HCT116 (cell line): ENCODE measurements around the gene SLAMF1. TPM values are rescaled to one million over a fixed set of nuclear protein-coding genes. Genes with fewer than 3 reads are reported as not detected.

Experiments
- ATAC-seq: fragments of 200-7000 bp; cut with Tn5 transposase; 2 replicates; pipeline ENCODE4 v1.9.1; 2020; ENCODE audit warnings: mild to moderate bottlenecking, moderate library complexity
- BruUV-seq: library from RNA; stranded (reverse); fragments of 400-500 nt; replicated peaks from 2 replicates; lab custom pipeline; 2021; lab: Mats Ljungman, UMichigan
- CTCF ChIA-PET: fragments of 300-600 bp; sonication (Branson Sonifier 250); formaldehyde crosslinking; loops from one replicate; lab custom pipeline; 2021; ENCODE audit warnings: antibody characterized with exemption; lab: Charles Lee
- POLR2A ChIA-PET: fragments of 300-600, 350-600 bp; sonication (Branson Sonifier 250); formaldehyde crosslinking; loops from one replicate; lab custom pipeline; 2021; ENCODE audit warnings: antibody characterized with exemption; lab: Charles Lee
- RAD21 ChIA-PET, 2 experiments: fragments of 300-600 bp; sonication (Branson Sonifier 250); formaldehyde crosslinking; loops; one replicate each; lab custom pipeline; 2023; ENCODE audit warnings: low total read pairs in 2 of 2; ENCODE audit not compliant: uncharacterized antibody in 2 of 2, unreplicated experiment in 2 of 2, low non-redundant PET in 1 of 2; lab: Charles Lee
- DNase-seq: peaks from one replicate; pipeline ENCODE4 v3.0.0-alpha.2; 2010; ENCODE audit warnings: low read depth, low spot score
- H2AFZ ChIP-seq: fragments of 200-600 bp; shearing (Covaris generic), sonication (generic); 2 replicates; pipeline ENCODE4 v1.6.1; 2017; ENCODE audit warnings: low read depth, mixed run types, mixed read lengths, antibody characterized with exemption, low read length; ENCODE audit not compliant: poor library complexity, severe bottlenecking
- H3K27ac ChIP-seq: 2 replicates; pipeline ENCODE4 v1.5.1; 2012; ENCODE audit warnings: low read depth, low read length
- H3K27me3 ChIP-seq: fragments of 200-600 bp; sonication (generic); 2 replicates; pipeline ENCODE4 v1.6.1; 2016; ENCODE audit warnings: mixed run types, low read length, mixed read lengths; ENCODE audit not compliant: insufficient read depth
- H3K36me3 ChIP-seq, 2 experiments: fragments of 200-500 bp in 1 of 2; fragments of 200-600 bp in 1 of 2; sonication (Bioruptor generic) in 1 of 2; sonication (generic) in 1 of 2; 2 replicates each; pipeline versions ENCODE4 v1.5.1 to v1.6.1; 2014 to 2016; ENCODE audit warnings: low read length in 2 of 2, inconsistent platforms in 1 of 2, mixed read lengths in 1 of 2, mixed run types in 1 of 2; ENCODE audit not compliant: insufficient read depth in 2 of 2, control insufficient read depth in 1 of 2
- H3K4me1 ChIP-seq, 2 experiments: fragments of 200-600 bp in 1 of 2; sonication (generic) in 1 of 2; 2 replicates each; pipeline versions ENCODE4 v1.5.1 to v1.6.1; 2012 to 2017; ENCODE audit warnings: low read length in 2 of 2, inconsistent platforms in 1 of 2, mild to moderate bottlenecking in 1 of 2, mixed read lengths in 1 of 2, mixed run types in 1 of 2, moderate library complexity in 1 of 2; ENCODE audit not compliant: insufficient read depth in 2 of 2, control insufficient read depth in 1 of 2
- H3K4me2 ChIP-seq: fragments of 200-600 bp; sonication (generic); 2 replicates; pipeline ENCODE4 v1.6.1; 2017; ENCODE audit warnings: mixed run types, low read length, mixed read lengths
- H3K4me3 ChIP-seq, 2 experiments: fragments of 200-600 bp in 1 of 2; sonication (generic) in 1 of 2; replicated peaks in 1 of 2; 2 replicates each; pipeline ENCODE4 v1.5.1; 2011 to 2016; ENCODE audit warnings: low read length in 2 of 2, control low read depth in 1 of 2, low read depth in 1 of 2, mild to moderate bottlenecking in 1 of 2, mixed read lengths in 1 of 2, mixed run types in 1 of 2
- H3K79me2 ChIP-seq: fragments of 200-600 bp; sonication (generic); 2 replicates; pipeline ENCODE4 v1.6.1; 2017; ENCODE audit warnings: mild to moderate bottlenecking, mixed run types, low read length, moderate library complexity, mixed read lengths; ENCODE audit not compliant: insufficient read depth
- H3K9ac ChIP-seq: fragments of 200-600 bp; sonication (generic); 2 replicates; pipeline ENCODE4 v1.6.1; 2016; ENCODE audit warnings: low read length, mixed read lengths
- H3K9me2 ChIP-seq: fragments of 200-600 bp; sonication (generic), shearing (Covaris generic); 2 replicates; pipeline ENCODE4 v1.6.1; 2017; ENCODE audit warnings: mixed run types, mild to moderate bottlenecking, moderate library complexity; ENCODE audit not compliant: insufficient read depth
- H3K9me3 ChIP-seq, 2 experiments: fragments of 200-500 bp in 1 of 2; fragments of 200-600 bp in 1 of 2; sonication (Bioruptor generic) in 1 of 2; sonication (generic) in 1 of 2; 2 replicates each; pipeline ENCODE4 v1.6.1; 2014 to 2017; ENCODE audit warnings: low read length in 2 of 2, mixed read lengths in 2 of 2, inconsistent platforms in 1 of 2, low read depth in 1 of 2, mild to moderate bottlenecking in 1 of 2, mixed run types in 1 of 2, moderate library complexity in 1 of 2; ENCODE audit not compliant: control insufficient read depth in 1 of 2, insufficient read depth in 1 of 2
- H4K20me1 ChIP-seq: fragments of 200-600 bp; sonication (generic), shearing (Covaris generic); 2 replicates; pipeline ENCODE4 v1.6.1; 2017; ENCODE audit warnings: mixed run types, mild to moderate bottlenecking, moderate library complexity; ENCODE audit not compliant: insufficient read depth
- ATF3 ChIP-seq: IDR thresholded peaks from 2 replicates; pipeline ENCODE4 v1.6.1; 2012
- CBX3 ChIP-seq: IDR thresholded peaks from 2 replicates; pipeline ENCODE4 v1.6.1; 2012; ENCODE audit warnings: low read depth
- CTCF ChIP-seq, 3 experiments: fragments of 200-600 bp in 1 of 3; sonication (generic) in 1 of 3; IDR thresholded peaks in 2 of 3; conservative IDR thresholded peaks in 1 of 3; 2 replicates each; pipeline ENCODE4 v1.5.1; 2012 to 2017; ENCODE audit warnings: low read depth in 2 of 3, low read length in 2 of 3, antibody characterized with exemption in 1 of 3, borderline replicate concordance in 1 of 3, control low read depth in 1 of 3, mild to moderate bottlenecking in 1 of 3, mixed read lengths in 1 of 3, mixed run types in 1 of 3, moderate library complexity in 1 of 3; ENCODE audit not compliant: insufficient read depth in 1 of 3
- EGR1 ChIP-seq: IDR thresholded peaks from 2 replicates; pipeline ENCODE4 v1.6.1; 2012; ENCODE audit warnings: low read depth
- ELF1 ChIP-seq: IDR thresholded peaks from 2 replicates; pipeline ENCODE4 v1.6.1; 2012; ENCODE audit warnings: low read depth, borderline replicate concordance
- EZH2 ChIP-seq: fragments of 200-600 bp; sonication (generic); IDR thresholded peaks from 2 replicates; pipeline ENCODE4 v1.6.1; 2017; ENCODE audit warnings: antibody characterized with exemption, mixed run types
- POLR2A ChIP-seq: IDR thresholded peaks from 2 replicates; pipeline ENCODE4 v1.7.0; 2011; ENCODE audit warnings: borderline replicate concordance; ENCODE audit not compliant: insufficient read depth, insufficient read length; ENCODE audit errors: extremely low read depth
- POLR2AphosphoS5 ChIP-seq: IDR thresholded peaks from 2 replicates; pipeline ENCODE4 v1.6.1; 2011; ENCODE audit warnings: mild to moderate bottlenecking, low read depth, low read length, moderate library complexity
- RAD21 ChIP-seq: IDR thresholded peaks from 2 replicates; pipeline ENCODE4 v1.6.1; 2012; ENCODE audit warnings: low read depth, mild to moderate bottlenecking
- REST ChIP-seq: IDR thresholded peaks from 2 replicates; pipeline ENCODE4 v1.6.1; 2012; ENCODE audit warnings: low read depth
- SP1 ChIP-seq: IDR thresholded peaks from 2 replicates; pipeline ENCODE4 v1.6.1; 2012; ENCODE audit warnings: low read depth
- SRF ChIP-seq: IDR thresholded peaks from 2 replicates; pipeline ENCODE4 v1.6.1; 2012; ENCODE audit warnings: low read depth
- TCF7L2 ChIP-seq: IDR thresholded peaks from 2 replicates; pipeline ENCODE4 v1.7.0; 2011; ENCODE audit warnings: borderline replicate concordance, inconsistent platforms; ENCODE audit not compliant: insufficient read depth, insufficient read length; ENCODE audit errors: extremely low read depth
- YY1 ChIP-seq: IDR thresholded peaks from 2 replicates; pipeline ENCODE4 v1.6.1; 2011; ENCODE audit warnings: low read length, low read depth, moderate library complexity, mild to moderate bottlenecking; ENCODE audit not compliant: insufficient replicate concordance; ENCODE audit errors: extremely low read depth
- ZFX ChIP-seq: fragments of 450-650 bp; IDR thresholded peaks from 2 replicates; pipeline ENCODE4 v1.6.1; 2017
- intact Hi-C: fragments of 100-400 bp; cut with micrococcal nuclease; formaldehyde crosslinking; loops from 2 replicates; pipeline ENCODE4 v1.10.0; 2022
- total RNA-seq: library from RNA; stranded (reverse); gene quantifications from one replicate; pipeline ENCODE4 v1.2.1, GENCODE V29; 2021; ENCODE audit not compliant: unreplicated experiment

The SLAMF1 gene
- total RNA-seq, 1 experiment from 2014 or later: 0.30 TPM

GRCh38 chr1:160685266-160685665 lies 38.4 kb upstream of the SLAMF1 start:
- intact Hi-C loops: no loop called here
- ChIA-PET CTCF (interaction anchor here (1.1 kb wide), 1 partner anchor 269 kb away, joined by 5 read pairs; the partner anchor contains the start of gene ITLN2), POLR2A (no interaction called here)
- no peaks in the 10 kb centered on the region for H4K20me1 ChIP-seq
- H3K27me3 ChIP-seq: no peaks in the 10 kb centered on the region
- H3K9me3 ChIP-seq: no peaks in the 10 kb centered on the region
- H3K79me2 ChIP-seq: no peaks in the 10 kb centered on the region
- ATAC-seq (no peak), DNase-seq (no peak)
- H3K27ac ChIP-seq: no peak overlapping the region
- no peak overlapping the region for H2AFZ ChIP-seq
- TF ChIP-seq RAD21 (no peak), ATF3 (no peak), POLR2AphosphoS5 (no peak), EZH2 (no peak), CTCF (IDR thresholded peaks at IDR 0.05 in 2 of 3, conservative IDR thresholded peaks at IDR 0.05 in 1 of 3; ENCODE audit: borderline replicate concordance in 1 of 3, insufficient read depth in 1 of 3, low read depth in 2 of 3, low read length in 2 of 3) (no peak), SP1 (no peak), REST (no peak), ELF1 (no peak), POLR2A (no peak), SRF (no peak), YY1 (no peak), ZFX (no peak), EGR1 (no peak), CBX3 (no peak), TCF7L2 (no peak)
- TF ChIP-seq, all 23 proteins: peak for 0
- Histone ChIP-seq H3K36me3 (no peaks in the 10 kb centered on the region), H3K4me3 (no peak overlapping the region), H3K9ac (no peak overlapping the region), H3K4me1 (no peaks in the 10 kb centered on the region), H3K4me2 (no peak overlapping the region), H3K9me2 (no peaks in the 10 kb centered on the region)
- no TSS peak for BruUV-seq
- RAD21 ChIA-PET: no interaction called here
